Measurements from ENCODE around the gene EFNA2. TPM values are rescaled to one million over a fixed set of nuclear protein-coding genes. Genes with fewer than 3 reads are reported as not detected.

EFNA2 gene
- total RNA-seq, 4 donors from 2014 or later = not detected

- no peaks in the 10 kb centered on the region for H3K9me3 ChIP-seq
- TF ChIP-seq EP300 (IDR thresholded peaks at IDR 0.05) (no peak), POLR2A (IDR thresholded peaks at IDR 0.05; ENCODE audit: low read depth) (no peak), POLR2AphosphoS5 (IDR thresholded peaks at IDR 0.05) (no peak), CTCF (IDR thresholded peaks at IDR 0.05) (no peak)
- peak overlapping the region; percentile 77 to 89 (median 82) for H3K4me3 ChIP-seq
- H3K27me3 ChIP-seq = peaks cover 0 to 3% (median 0%) of the 10 kb centered on the region in 4 donors
- WGBS = 86% methylated on average over 1 of the region's 8 CpGs
- H3K27ac ChIP-seq (replicated peaks in 1 of 4) = peak overlapping the region; percentile 100
- intact Hi-C loops (cut with DNase I) = no loop called here
- H3K4me1 ChIP-seq = peaks cover 55 to 81% (median 71%) of the 10 kb centered on the region in 4 donors
- peaks cover 6 to 24% (median 20%) of the 10 kb centered on the region in 4 donors for H3K36me3 ChIP-seq
- no peak for DNase-seq (ENCODE audit: extremely low spot score)
Measured at GRCh38 chr19:1247748-1248138, 37.9 kb upstream of the EFNA2 start.

- H3K27me3 ChIP-seq = peaks cover 0 to 3% (median 0%) of the 10 kb centered on the region in 4 donors
- no peaks in the 10 kb centered on the region for H3K9me3 ChIP-seq
- H3K4me3 ChIP-seq = peak within 1 kb of the TSS; percentile 77 to 89 (median 82)
- TF ChIP-seq POLR2A (IDR thresholded peaks at IDR 0.05; ENCODE audit: low read depth) (peak; percentile 94), CTCF (IDR thresholded peaks at IDR 0.05) (peak in 2 of 3 experiments; percentile 18 to 25), POLR2AphosphoS5 (IDR thresholded peaks at IDR 0.05) (peak; percentile 63 to 97), EP300 (IDR thresholded peaks at IDR 0.05) (peak; percentile 34)
- H3K4me1 ChIP-seq = peaks cover 50 to 81% (median 71%) of the 10 kb centered on the region in 4 donors
- 0% methylated on average over 2 of the region's 60 CpGs for WGBS
- peaks cover 6 to 24% (median 20%) of the 10 kb centered on the region in 4 donors for H3K36me3 ChIP-seq
- intact Hi-C loops (cut with DNase I) = no loop called here
- DNase-seq (ENCODE audit: extremely low spot score) = peak; percentile 96
- H3K27ac ChIP-seq (replicated peaks in 1 of 4) = peak within 1 kb of the TSS; percentile 100
Measured at GRCh38 chr19:1248139-1248785, 37.4 kb upstream of the EFNA2 start, which contains the start of gene MIDN. MIDN (plus strand) TSS chr19:1248583; CDS start chr19:1250297, 1,714 bp downstream.

GRCh38 chr19:1248786-1249297 is 36.8 kb upstream of the EFNA2 start:
- WGBS = 4% methylated on average over 12 of the region's 74 CpGs
- intact Hi-C loops (cut with DNase I) = no loop called here
- H3K27me3 ChIP-seq = peaks cover 0 to 3% (median 0%) of the 10 kb centered on the region in 4 donors
- peaks cover 6 to 27% (median 22%) of the 10 kb centered on the region in 4 donors for H3K36me3 ChIP-seq
- H3K4me1 ChIP-seq = peaks cover 50 to 81% (median 71%) of the 10 kb centered on the region in 4 donors
- no peaks in the 10 kb centered on the region for H3K9me3 ChIP-seq
- peak overlapping the region; percentile 77 to 89 (median 82) for H3K4me3 ChIP-seq
- peak; percentile 83 to 96 (median 94) for TF ChIP-seq CTCF (IDR thresholded peaks at IDR 0.05)
- no peak for TF ChIP-seq POLR2A (IDR thresholded peaks at IDR 0.05; ENCODE audit: low read depth)
- DNase-seq (ENCODE audit: extremely low spot score) = no peak
- H3K27ac ChIP-seq (replicated peaks in 1 of 4) = peak overlapping the region; percentile 100

- peak; percentile 98 for DNase-seq (ENCODE audit: extremely low spot score)
- TF ChIP-seq CTCF (IDR thresholded peaks at IDR 0.05) = no peak
- TF ChIP-seq POLR2AphosphoS5 (IDR thresholded peaks at IDR 0.05) = peak; percentile 91 to 98
- peak; percentile 97 for TF ChIP-seq POLR2A (IDR thresholded peaks at IDR 0.05; ENCODE audit: low read depth)
- TF ChIP-seq EP300 (IDR thresholded peaks at IDR 0.05) = peak; percentile 47
- intact Hi-C loops (cut with DNase I) = no loop called here
- H3K27ac ChIP-seq (replicated peaks in 1 of 4) = peak overlapping the region; percentile 100
- peaks cover 51 to 81% (median 71%) of the 10 kb centered on the region in 4 donors for H3K4me1 ChIP-seq
- H3K4me3 ChIP-seq = peak overlapping the region; percentile 77 to 89 (median 82)
- no CpG with 5 or more reads among the region's 102 CpGs for WGBS
- H3K9me3 ChIP-seq = no peaks in the 10 kb centered on the region
- peaks cover 0 to 3% (median 0%) of the 10 kb centered on the region in 4 donors for H3K27me3 ChIP-seq
- peaks cover 9 to 33% (median 27%) of the 10 kb centered on the region in 4 donors for H3K36me3 ChIP-seq
Measured at GRCh38 chr19:1249298-1249989, 36.2 kb upstream of the EFNA2 start.
